HepG2 (cell line): ENCODE measurements around the gene PCBP1. TPM values are rescaled to one million over a fixed set of nuclear protein-coding genes. Genes with fewer than 3 reads are reported as not detected.

Source experiments
- ATAC-seq: fragments of 200-7000 bp; cut with Tn5 transposase; 3 replicates; pipeline ENCODE4 v1.9.1; 2020; ENCODE audit warnings: mild to moderate bottlenecking, moderate library complexity
- BruUV-seq: library from RNA; stranded (reverse); fragments of 400-500 nt; replicated peaks from 2 replicates; lab custom pipeline; 2021; lab: Mats Ljungman, UMichigan
- CTCF ChIA-PET: fragments of 300-600 bp; formaldehyde crosslinking; extraction: SDS; loops from one replicate; lab custom pipeline; 2021; ENCODE audit warnings: low total read pairs, inconsistent platforms, low intra/inter-chr PET ratio; lab: Yijun Ruan, JAX
- POLR2A ChIA-PET: fragments of 350-600 bp; sonication (Branson Sonifier 250); formaldehyde crosslinking; loops from one replicate; lab custom pipeline; 2020; ENCODE audit warnings: antibody characterized with exemption, inconsistent platforms; lab: Yijun Ruan, JAX
- DNase-seq: peaks from one replicate; pipeline ENCODE4 v3.0.0-alpha.2; 2015; ENCODE audit warnings: low spot score
- FAIRE-seq: peaks from 3 replicates; lab custom pipeline; 2011; peaks lifted over from hg19 to GRCh38; lab: Jason Lieb, UNC
- H2AFZ ChIP-seq: one replicate; pipeline ENCODE4 v1.6.1; 2011; ENCODE audit warnings: low read length, inconsistent platforms
- H3K27ac ChIP-seq: fragments of 300-600 bp; 3 replicates; pipeline ENCODE4 v1.8.0; 2011; ENCODE audit warnings: mixed run types, mild to moderate bottlenecking, mixed read lengths, low read length, inconsistent platforms; ENCODE audit not compliant: insufficient read depth; ENCODE audit errors: extremely low read length
- H3K27me3 ChIP-seq, 2 experiments: fragments of 200-600 bp in 1 of 2; 2 replicates in 1 of 2; 3 replicates in 1 of 2; pipeline versions ENCODE4 v1.6.0 to v1.8.0; 2011; ENCODE audit warnings: low read length in 2 of 2, mild to moderate bottlenecking in 2 of 2, moderate library complexity in 2 of 2, inconsistent platforms in 1 of 2; ENCODE audit not compliant: insufficient read depth in 2 of 2, control insufficient read depth in 1 of 2
- H3K36me3 ChIP-seq, 2 experiments: fragments of 200-600 bp in 1 of 2; replicated peaks in 1 of 2; 2 replicates in 1 of 2; 3 replicates in 1 of 2; pipeline versions ENCODE4 v1.5.1 to v1.8.0; 2011; ENCODE audit warnings: low read length in 2 of 2, inconsistent platforms in 1 of 2; ENCODE audit not compliant: insufficient read depth in 2 of 2, control insufficient read depth in 1 of 2
- H3K4me1 ChIP-seq: 2 replicates; pipeline ENCODE4 v1.5.1; 2012; ENCODE audit warnings: low read length, inconsistent platforms; ENCODE audit not compliant: insufficient read depth
- H3K4me2 ChIP-seq: 2 replicates; pipeline ENCODE4 v1.6.0; 2011; ENCODE audit warnings: low read depth, low read length, inconsistent platforms
- H3K4me3 ChIP-seq, 3 experiments: fragments of 200-600 bp in 1 of 3; sonication (generic), shearing (Covaris generic) in 1 of 3; replicated peaks in 1 of 3; 2 replicates each; pipeline ENCODE4 v1.5.1; 2011 to 2016; ENCODE audit warnings: low read length in 3 of 3, inconsistent platforms in 2 of 3, low read depth in 2 of 3, mild to moderate bottlenecking in 2 of 3, control low read depth in 1 of 3, mixed read lengths in 1 of 3; ENCODE audit not compliant: insufficient read depth in 1 of 3
- H3K79me2 ChIP-seq: one replicate; pipeline ENCODE4 v1.6.1; 2011; ENCODE audit warnings: low read length, inconsistent platforms; ENCODE audit not compliant: insufficient read depth
- H3K9ac ChIP-seq: 2 replicates; pipeline ENCODE4 v1.6.0; 2011; ENCODE audit warnings: mild to moderate bottlenecking, low read depth, low read length, inconsistent platforms; ENCODE audit not compliant: insufficient read depth
- H3K9me3 ChIP-seq: 2 replicates; pipeline ENCODE4 v1.5.1; 2012; ENCODE audit warnings: mild to moderate bottlenecking, low read length
- H4K20me1 ChIP-seq: 2 replicates; pipeline ENCODE4 v1.6.0; 2011; ENCODE audit warnings: inconsistent platforms, mild to moderate bottlenecking, low read length, moderate library complexity; ENCODE audit not compliant: insufficient read depth
- HCFC1 ChIP-seq: fragments of 150-350 bp; IDR thresholded peaks from 2 replicates; pipeline ENCODE4 v1.6.1; 2014; ENCODE audit warnings: low read depth, low read length
- HOXA9 ChIP-seq: sonication (generic); formaldehyde crosslinking; IDR thresholded peaks from 2 replicates; pipeline ENCODE4 v1.8.1; 2022; ENCODE audit warnings: missing genetic modification reagents, mild to moderate bottlenecking, moderate library complexity, borderline replicate concordance
- NBN ChIP-seq: fragments of 450-650 bp; conservative IDR thresholded peaks from 2 replicates; pipeline ENCODE4 v1.6.1; 2017
- RFXANK ChIP-seq: IDR thresholded peaks from 2 replicates; pipeline ENCODE4 v1.6.1; 2016
- SAP130 ChIP-seq: IDR thresholded peaks from 2 replicates; pipeline ENCODE4 v1.6.1; 2016; ENCODE audit warnings: low read depth
- SIN3A ChIP-seq: IDR thresholded peaks from 2 replicates; pipeline ENCODE4 v1.6.1; 2011; ENCODE audit warnings: low read depth, mild to moderate bottlenecking, control low read depth, low read length, borderline replicate concordance
- SP1 ChIP-seq, 2 experiments: fragments of 450-650 bp in 1 of 2; sonication (generic) in 1 of 2; formaldehyde crosslinking in 1 of 2; IDR thresholded peaks; 2 replicates each; pipeline versions ENCODE4 v1.4.0 to v1.6.1; 2016 to 2020; ENCODE audit warnings: missing genetic modification reagents in 1 of 2
- TOE1 ChIP-seq: sonication (generic); formaldehyde crosslinking; IDR thresholded peaks from 2 replicates; pipeline ENCODE4 v1.4.0; 2020; ENCODE audit warnings: mild to moderate bottlenecking, missing genetic modification reagents
- ZBTB26 ChIP-seq: IDR thresholded peaks from 2 replicates; pipeline ENCODE4 v1.6.1; 2016; ENCODE audit warnings: missing compliant biosample characterization, missing genetic modification reagents, borderline replicate concordance
- ZNF274 ChIP-seq: sonication (generic); formaldehyde crosslinking; IDR thresholded peaks from 2 replicates; pipeline ENCODE4 v1.5.1; 2020; ENCODE audit warnings: mild to moderate bottlenecking, missing genetic modification reagents
- ZNF547 ChIP-seq: sonication (generic); formaldehyde crosslinking; IDR thresholded peaks from 2 replicates; pipeline ENCODE4 v1.5.1; 2020; ENCODE audit warnings: mild to moderate bottlenecking, missing genetic modification reagents
- ZNF574 ChIP-seq: sonication (generic); formaldehyde crosslinking; IDR thresholded peaks from 2 replicates; pipeline ENCODE4 v1.4.0; 2020; ENCODE audit warnings: missing genetic modification reagents
- ZNF770 ChIP-seq: sonication (generic); formaldehyde crosslinking; IDR thresholded peaks from 2 replicates; pipeline ENCODE4 v1.5.0; 2020; ENCODE audit warnings: mild to moderate bottlenecking, missing genetic modification reagents
- ZNF83 ChIP-seq: sonication (generic); formaldehyde crosslinking; IDR thresholded peaks from 2 replicates; pipeline ENCODE4 v1.4.0; 2020; ENCODE audit warnings: missing genetic modification reagents, mild to moderate bottlenecking, borderline replicate concordance
- WGBS: methylation state at CpG from one replicate; pipeline ENCODE4 v1.1.6; 2017; ENCODE audit warnings: low lambda C conversion rate; 5-methylcytosine and 5-hydroxymethylcytosine counted together
- in situ Hi-C: cut with HindIII; loops from 2 replicates; pipeline ENCODE4 v1.10.0; 2017; ENCODE audit warnings: low pct_unique_long_range_greater_than_20kb; ENCODE audit not compliant: extremely low pct_ligation_motif_present
- intact Hi-C: fragments of 100-400 bp; cut with micrococcal nuclease; formaldehyde crosslinking; loops from one replicate; pipeline ENCODE4 v1.10.0; 2022; ENCODE audit not compliant: unreplicated experiment
- polyA plus RNA-seq, 8 experiments: library from polyadenylated mRNA; depleted of rRNA in 3 of 8; stranded (reverse) in 7 of 8; unstranded in 1 of 8; fragments of >200 nt; fragmentation: Illumina TruSeq in 4 of 8; extraction: Trizol in 4 of 8; gene quantifications; 2 replicates each; pipeline versions ENCODE4 v1.2.1 to v1.2.3, GENCODE V29; 2011 to 2016; ENCODE audit warnings: low read depth in 4 of 8, missing spikeins in 1 of 8, mixed read lengths in 1 of 8; ENCODE audit not compliant: insufficient read depth in 1 of 8
- total RNA-seq, 5 experiments: library from RNA; depleted of rRNA; stranded (reverse); fragments of >200 nt; fragmentation: Illumina TruSeq; extraction: Trizol; gene quantifications; 2 replicates each; pipeline ENCODE4 v1.2.3, GENCODE V29; 2016; ENCODE audit warnings: low read depth in 1 of 5

Gene PCBP1
- total and polyA plus RNA-seq, 2 of the 13 experiments (the other 11 are each of a cell fraction or from before 2014, with no cell fraction given): 32.0 to 137 TPM

- BruUV-seq: no TSS peak
- H3K9me3 ChIP-seq: no peaks in the 10 kb centered on the region
- no peak for FAIRE-seq
- DNase-seq: no peak
- H2AFZ ChIP-seq: no peak overlapping the region
- no peaks in the 10 kb centered on the region for H3K36me3 ChIP-seq
- ATAC-seq: no peak
- H3K9ac ChIP-seq: no peak overlapping the region
- intact Hi-C loops: no loop called here
- 91% methylated on average over 13 of the region's 13 CpGs for WGBS
- no peak overlapping the region for H3K4me2 ChIP-seq
- POLR2A ChIA-PET: interaction anchor here (0.7 to 1.7 kb wide), 4 partner anchors 17 to 136 kb away, joined by 3 to 9 read pairs (median 4); no protein-coding TSS in a partner anchor
- no peak overlapping the region for H3K27ac ChIP-seq
- H3K4me1 ChIP-seq: peaks cover 46% of the 10 kb centered on the region
- TF ChIP-seq SAP130 (CRISPR knock-in tag) (no peak), ZNF770 (0 out of 2 replicates have a peak, but pooled peaks have one; percentile 14)
- TF ChIP-seq, all 625 proteins: peak for 1
- Histone ChIP-seq H3K4me3 (no peak overlapping the region), H4K20me1 (no peaks in the 10 kb centered on the region), H3K27me3 (no peaks in the 10 kb centered on the region), H3K79me2 (no peaks in the 10 kb centered on the region)
- CTCF ChIA-PET: no interaction called here
- in situ Hi-C loops: no loop called here
Measured at GRCh38 chr2:70125498-70125898, 38.2 kb downstream of the PCBP1 start.

GRCh38 chr2:70126413-70126812 lies 39.1 kb downstream of the PCBP1 start:
- no peak for ATAC-seq
- no peak overlapping the region for H3K4me3 ChIP-seq
- peaks cover under 1% of the 10 kb centered on the region for H3K79me2 ChIP-seq
- ChIA-PET POLR2A (interaction anchor here (1.0 to 4.2 kb wide), 4 partner anchors 16 to 31 kb away, joined by 3 to 17 read pairs (median 7); no protein-coding TSS in a partner anchor), CTCF (no interaction called here)
- BruUV-seq: no TSS peak
- no peak overlapping the region for H3K4me2 ChIP-seq
- no peaks in the 10 kb centered on the region for H3K27me3 ChIP-seq
- H3K27ac ChIP-seq: no peak overlapping the region
- in situ Hi-C loops (no loop called here), intact Hi-C loops (no loop called here)
- FAIRE-seq: no peak
- no peak for DNase-seq
- H3K36me3 ChIP-seq: no peaks in the 10 kb centered on the region
- H2AFZ ChIP-seq: no peak overlapping the region
- H3K9me3 ChIP-seq: no peaks in the 10 kb centered on the region
- WGBS: 95% methylated on average over 2 of the region's 2 CpGs
- no peaks in the 10 kb centered on the region for H4K20me1 ChIP-seq
- H3K9ac ChIP-seq: no peak overlapping the region
- peaks cover 49% of the 10 kb centered on the region for H3K4me1 ChIP-seq
- TF ChIP-seq SP1 (IDR thresholded peaks at IDR 0.05) (no peak), SP1 (CRISPR knock-in tag; IDR thresholded peaks at IDR 0.05) (no peak), SIN3A (no peak), RFXANK (CRISPR knock-in tag) (no peak), ZNF574 (CRISPR knock-in tag) (no peak), ZNF274 (CRISPR knock-in tag) (no peak), TOE1 (no peak), HOXA9 (CRISPR knock-in tag) (no peak), NBN (no peak), ZBTB26 (CRISPR knock-in tag) (no peak), ZNF547 (CRISPR knock-in tag) (no peak), HCFC1 (no peak), ZNF83 (CRISPR knock-in tag) (no peak)
